B cell (primary cell): ENCODE results near the gene ELFN1. TPM values are rescaled to one million over a fixed set of nuclear protein-coding genes. Genes with fewer than 3 reads are reported as not detected.

Source experiments
- ATAC-seq: fragments of 200-7000 bp; cut with Tn5 transposase; one replicate; pipeline ENCODE4 v1.10.0; 2021; ENCODE audit warnings: low read depth, mild to moderate bottlenecking, moderate number of reproducible peaks, moderate library complexity
- CTCF ChIA-PET: fragments of 350-600 bp; sonication (Branson Sonifier 250); formaldehyde crosslinking; loops from one replicate; lab custom pipeline; 2021; ENCODE audit warnings: antibody characterized with exemption, inconsistent platforms; lab: Charles Lee
- POLR2A ChIA-PET: fragments of 350-600 bp; sonication (Branson Sonifier 250); formaldehyde crosslinking; loops from one replicate; lab custom pipeline; 2021; ENCODE audit warnings: antibody characterized with exemption; lab: Charles Lee
- DNase-seq: peaks from one replicate; pipeline ENCODE4 v3.0.0; 2013
- H2AFZ ChIP-seq: 2 replicates; pipeline ENCODE4 v1.6.1; 2012; ENCODE audit warnings: mild to moderate bottlenecking, low read depth, low read length; ENCODE audit not compliant: insufficient read depth, poor library complexity, severe bottlenecking
- H3K27ac ChIP-seq, 2 donors: 1 replicate in 1 of 2; 2 replicates in 1 of 2; pipeline ENCODE4 v1.5.1; 2012 to 2013; ENCODE audit warnings: low read length in 2 of 2, mild to moderate bottlenecking in 2 of 2, moderate library complexity in 1 of 2
- H3K27me3 ChIP-seq, 4 experiments: fragments of 200-600 bp in 1 of 4; sonication (generic) in 1 of 4; replicated peaks in 1 of 4; 1 replicate in 2 of 4; 2 replicates in 2 of 4; pipeline versions ENCODE4 v1.6.1 to v1.7.0; 2013 to 2016; ENCODE audit warnings: low read length in 3 of 4, mild to moderate bottlenecking in 2 of 4, mixed read lengths in 1 of 4, moderate library complexity in 1 of 4; ENCODE audit not compliant: insufficient read depth in 4 of 4, control insufficient read depth in 3 of 4; ENCODE audit errors: control extremely low read depth in 1 of 4
- H3K36me3 ChIP-seq, 2 experiments: replicated peaks in 1 of 2; 1 replicate in 1 of 2; 2 replicates in 1 of 2; pipeline versions ENCODE4 v1.6.1 to v1.7.1; 2013; ENCODE audit warnings: low read length in 1 of 2; ENCODE audit not compliant: insufficient read depth in 2 of 2, control insufficient read depth in 1 of 2; ENCODE audit errors: control extremely low read depth in 1 of 2, extremely low read depth in 1 of 2
- H3K4me1 ChIP-seq, 2 donors: fragments of 200-600 bp in 1 of 2; sonication (generic) in 1 of 2; 1 replicate in 1 of 2; 2 replicates in 1 of 2; pipeline versions ENCODE4 v1.5.1 to v1.6.1; 2013 to 2017; ENCODE audit warnings: low read length in 2 of 2; ENCODE audit not compliant: control insufficient read depth in 2 of 2, insufficient read depth in 2 of 2
- H3K4me2 ChIP-seq: replicated peaks from 2 replicates; pipeline ENCODE3; 2012; ENCODE audit warnings: mild to moderate bottlenecking, low read depth, low read length; ENCODE audit not compliant: poor library complexity, severe bottlenecking
- H3K4me3 ChIP-seq, 5 experiments: fragments of 200-600 bp in 1 of 5; sonication (generic) in 1 of 5; 1 replicate in 3 of 5; 2 replicates in 2 of 5; pipeline versions ENCODE4 v1.5.1 to v1.7.0; 2011 to 2016; ENCODE audit warnings: low read length in 4 of 5, mild to moderate bottlenecking in 4 of 5, low read depth in 2 of 5, control low read depth in 1 of 5, moderate library complexity in 1 of 5; ENCODE audit not compliant: insufficient read depth in 1 of 5; ENCODE audit errors: control extremely low read depth in 1 of 5, extremely low read depth in 1 of 5
- H3K79me2 ChIP-seq: fragments of 200-600 bp; sonication (generic); one replicate; pipeline ENCODE4 v1.6.0; 2016; ENCODE audit warnings: low read length; ENCODE audit not compliant: control insufficient read depth, insufficient read depth
- H3K9ac ChIP-seq: fragments of 200-600 bp; sonication (generic); 2 replicates; pipeline ENCODE4 v1.6.1; 2017; ENCODE audit warnings: mild to moderate bottlenecking, low read length, moderate library complexity
- H3K9me3 ChIP-seq, 3 donors: one replicate each; pipeline versions ENCODE4 v1.6.1 to v1.7.1; 2013; ENCODE audit warnings: low read length in 2 of 3; ENCODE audit not compliant: control insufficient read depth in 2 of 3, insufficient read depth in 1 of 3; ENCODE audit errors: control extremely low read depth in 1 of 3
- H4K20me1 ChIP-seq: 2 replicates; pipeline ENCODE4 v1.6.0; 2012; ENCODE audit warnings: mild to moderate bottlenecking, low read length; ENCODE audit not compliant: insufficient read depth, control insufficient read depth, poor library complexity, severe bottlenecking
- H3K27ac Mint-ChIP-seq: one replicate; pipeline ENCODE4 v1.8.0; 2021; ENCODE audit warnings: mixed read lengths
- H3K27me3 Mint-ChIP-seq: one replicate; pipeline ENCODE4 v1.8.0; 2021; ENCODE audit warnings: mixed read lengths
- H3K4me1 Mint-ChIP-seq: one replicate; pipeline ENCODE4 v1.8.0; 2021; ENCODE audit warnings: mixed read lengths
- H3K4me3 Mint-ChIP-seq: one replicate; pipeline ENCODE4 v1.8.0; 2021; ENCODE audit warnings: mixed read lengths
- H3K9me3 Mint-ChIP-seq: one replicate; pipeline ENCODE4 v1.8.0; 2022; ENCODE audit warnings: mixed read lengths; ENCODE audit not compliant: insufficient read depth
- EZH2 ChIP-seq: IDR thresholded peaks from 2 replicates; pipeline ENCODE4 v1.6.1; 2012; ENCODE audit warnings: borderline replicate concordance, low read depth, mild to moderate bottlenecking, moderate library complexity, low read length; ENCODE audit not compliant: insufficient read depth, poor library complexity, severe bottlenecking
- WGBS: methylation state at CpG from one replicate; pipeline ENCODE4 v1.1.5; 2013; ENCODE audit warnings: missing lambda C conversion rate; ENCODE audit not compliant: insufficient coverage; 5-methylcytosine and 5-hydroxymethylcytosine counted together
- intact Hi-C: fragments of 100-400 bp; cut with micrococcal nuclease; formaldehyde crosslinking; loops from one replicate; pipeline ENCODE4 v1.10.0; 2022
- polyA plus RNA-seq: library from polyadenylated mRNA; depleted of rRNA; stranded (reverse); fragments of >200 nt; gene quantifications from 2 replicates; pipeline ENCODE4 v1.2.3, GENCODE V29; 2012
- total RNA-seq, 2 donors: library from RNA; stranded (reverse); fragments of 120-200 nt in 1 of 2; gene quantifications; 1 replicate in 1 of 2; 2 replicates in 1 of 2; pipeline versions ENCODE4 v1.2.3 to v1.2.4, GENCODE V29; 2013 to 2022
- TF ChIP-seq, protein P1 (sequence below): fragments of 200-600 bp; IDR thresholded peaks from one replicate; pipeline ENCODE4 v1.8.0; 2022; ENCODE audit warnings: antibody characterized with exemption, mild to moderate bottlenecking

ELFN1 gene
- total and polyA plus RNA-seq, 2 donors (not counting 1 experiment from before 2014, with no cell fraction given), result 0.12 TPM; not detected in 1

DNA sequence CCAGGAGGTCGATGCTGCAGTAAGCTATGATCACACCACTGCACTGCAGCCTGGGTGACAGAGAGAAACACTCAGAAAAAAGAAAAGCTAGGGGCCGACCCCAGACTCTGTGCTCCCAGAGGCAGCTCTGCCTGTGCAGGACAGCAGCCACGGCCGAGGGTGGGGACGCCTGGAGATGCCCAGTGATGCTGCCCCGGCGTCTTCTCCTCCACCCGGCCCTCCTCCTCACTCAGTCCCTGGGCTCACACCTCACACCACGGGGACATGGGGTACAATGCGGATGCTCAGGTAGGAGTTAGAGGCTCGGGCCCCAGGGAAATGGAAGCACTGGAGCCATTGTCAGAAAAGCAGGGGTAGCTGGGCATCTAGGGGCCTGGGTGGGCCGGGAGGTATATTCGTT lies 46.3 kb upstream of the ELFN1 start:
- no peak overlapping the region for H3K27ac ChIP-seq
- peaks cover 0 to 15% (median 0%) of the 10 kb centered on the region in 3 donors for H3K9me3 ChIP-seq
- peaks cover 3% of the 10 kb centered on the region for H3K27me3 Mint-ChIP-seq
- H3K36me3 ChIP-seq, result no peaks in the 10 kb centered on the region
- no peak overlapping the region for H3K27ac Mint-ChIP-seq
- no peak for TF ChIP-seq EZH2
- TF ChIP-seq, protein P1, sequence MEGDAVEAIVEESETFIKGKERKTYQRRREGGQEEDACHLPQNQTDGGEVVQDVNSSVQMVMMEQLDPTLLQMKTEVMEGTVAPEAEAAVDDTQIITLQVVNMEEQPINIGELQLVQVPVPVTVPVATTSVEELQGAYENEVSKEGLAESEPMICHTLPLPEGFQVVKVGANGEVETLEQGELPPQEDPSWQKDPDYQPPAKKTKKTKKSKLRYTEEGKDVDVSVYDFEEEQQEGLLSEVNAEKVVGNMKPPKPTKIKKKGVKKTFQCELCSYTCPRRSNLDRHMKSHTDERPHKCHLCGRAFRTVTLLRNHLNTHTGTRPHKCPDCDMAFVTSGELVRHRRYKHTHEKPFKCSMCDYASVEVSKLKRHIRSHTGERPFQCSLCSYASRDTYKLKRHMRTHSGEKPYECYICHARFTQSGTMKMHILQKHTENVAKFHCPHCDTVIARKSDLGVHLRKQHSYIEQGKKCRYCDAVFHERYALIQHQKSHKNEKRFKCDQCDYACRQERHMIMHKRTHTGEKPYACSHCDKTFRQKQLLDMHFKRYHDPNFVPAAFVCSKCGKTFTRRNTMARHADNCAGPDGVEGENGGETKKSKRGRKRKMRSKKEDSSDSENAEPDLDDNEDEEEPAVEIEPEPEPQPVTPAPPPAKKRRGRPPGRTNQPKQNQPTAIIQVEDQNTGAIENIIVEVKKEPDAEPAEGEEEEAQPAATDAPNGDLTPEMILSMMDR, result no peak
- H2AFZ ChIP-seq, result no peak overlapping the region
- 83% methylated on average over 9 of the region's 13 CpGs for WGBS
- H3K4me2 ChIP-seq, result no peak overlapping the region
- no peaks in the 10 kb centered on the region for H3K4me1 ChIP-seq
- H3K27me3 ChIP-seq, result no peaks in the 10 kb centered on the region
- no peaks in the 10 kb centered on the region for H3K79me2 ChIP-seq
- CTCF ChIA-PET, result no interaction called here
- ATAC-seq (no peak), DNase-seq (no peak)
- no peaks in the 10 kb centered on the region for H3K9me3 Mint-ChIP-seq
- H4K20me1 ChIP-seq, result no peaks in the 10 kb centered on the region
- H3K4me3 ChIP-seq, result no peak overlapping the region
- POLR2A ChIA-PET, result no interaction called here
- intact Hi-C loops, result no loop called here
- no peak overlapping the region for H3K9ac ChIP-seq
- no peak overlapping the region for H3K4me3 Mint-ChIP-seq
- H3K4me1 Mint-ChIP-seq, result no peaks in the 10 kb centered on the region

DNA sequence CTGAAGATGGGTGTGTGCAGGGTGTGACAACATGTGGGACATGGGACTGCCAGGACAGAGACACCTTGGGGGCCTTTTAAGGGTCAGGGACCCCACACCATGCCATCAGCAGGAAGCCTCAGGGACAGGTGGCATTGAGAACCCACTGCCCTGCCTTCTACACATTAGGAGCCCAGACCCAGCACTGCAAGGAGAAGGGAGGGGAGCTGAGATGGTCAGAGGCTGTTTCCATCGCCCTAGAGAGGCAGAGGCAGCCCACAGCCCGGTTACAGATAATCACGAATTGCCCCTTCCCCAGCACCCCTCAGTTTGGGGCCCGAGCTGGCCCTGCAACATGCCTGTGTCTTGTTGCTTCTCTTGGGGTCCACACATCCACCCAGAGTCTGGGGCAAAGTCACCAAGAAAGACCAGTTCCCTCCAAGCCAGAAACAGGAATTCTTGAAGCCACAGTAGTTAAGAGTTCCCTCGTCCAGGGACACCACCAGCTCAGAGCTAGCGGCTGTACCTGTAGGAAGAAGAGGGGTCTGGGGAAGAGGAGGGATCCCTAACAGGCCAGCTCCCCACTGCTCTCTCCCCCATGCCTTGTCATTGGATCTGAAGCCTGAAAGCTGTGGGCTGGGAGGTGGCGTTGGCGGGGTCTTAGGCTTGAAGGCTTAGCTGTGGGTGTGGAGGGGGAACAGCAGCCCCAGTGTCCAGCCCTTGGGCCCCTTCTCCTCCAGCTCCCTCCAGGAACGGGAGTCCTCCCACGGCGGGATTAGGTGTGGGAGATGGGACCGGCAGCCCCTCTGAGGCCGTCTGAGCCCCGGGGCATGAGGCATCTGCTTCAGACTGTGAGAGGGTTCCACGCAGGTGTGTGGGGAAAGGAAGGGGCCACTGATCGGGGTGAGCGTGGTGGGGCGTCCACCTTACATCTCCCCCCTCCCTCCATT lies 44.8 kb upstream of the ELFN1 start:
- ChIA-PET POLR2A (no interaction called here), CTCF (no interaction called here)
- H3K4me2 ChIP-seq, result no peak overlapping the region
- H4K20me1 ChIP-seq, result no peaks in the 10 kb centered on the region
- H3K27ac ChIP-seq, result no peak overlapping the region
- Mint-ChIP-seq H3K9me3 (no peaks in the 10 kb centered on the region), H3K27me3 (peaks cover 4% of the 10 kb centered on the region), H3K4me1 (no peaks in the 10 kb centered on the region), H3K27ac (no peak overlapping the region), H3K4me3 (no peak overlapping the region)
- intact Hi-C loops, result no loop called here
- DNase-seq (no peak), ATAC-seq (no peak)
- H3K9me3 ChIP-seq, result peaks cover 0 to 10% (median 3%) of the 10 kb centered on the region in 3 donors
- H3K27me3 ChIP-seq, result peaks cover 0 to 3% (median 0%) of the 10 kb centered on the region in 4 experiments
- no peaks in the 10 kb centered on the region for H3K36me3 ChIP-seq
- 92% methylated on average over 5 of the region's 18 CpGs for WGBS
- no peaks in the 10 kb centered on the region for H3K4me1 ChIP-seq
- TF ChIP-seq, protein P1, result no peak
- TF ChIP-seq EZH2, result no peak
- H3K4me3 ChIP-seq, result no peak overlapping the region
- no peak overlapping the region for H2AFZ ChIP-seq
- H3K9ac ChIP-seq, result no peak overlapping the region
- no peaks in the 10 kb centered on the region for H3K79me2 ChIP-seq
